Measurements from ENCODE around the gene ZNF668.
"Not testable (repeated sequence)": the region's sequence is repeated elsewhere in the genome, so short reads cannot be mapped to it uniquely, and the experiment has no call there.

ZNF668 gene

GRCh38 chr16:31050280-31051030, 23.6 kb downstream of the ZNF668 start:
- DNase-seq = no peak

GRCh38 chr16:31043898-31044481, 30.1 kb downstream of the ZNF668 start:
- no peak for DNase-seq

GRCh38 chr16:31043352-31043751, 30.7 kb downstream of the ZNF668 start:
- DNase-seq = no peak

GRCh38 chr16:31042866-31043265, 31.2 kb downstream of the ZNF668 start:
- DNase-seq = no peak

- DNase-seq = no peak
Measured at GRCh38 chr16:31038993-31039392, 35.0 kb downstream of the ZNF668 start.

- DNase-seq = no peak
Measured at GRCh38 chr16:31036691-31037090, 37.3 kb downstream of the ZNF668 start.

- DNase-seq = peak; percentile 37 to 79
Measured at GRCh38 chr16:31033709-31034492, 40.1 kb downstream of the ZNF668 start.

GRCh38 chr16:31032736-31033708, 41.0 kb downstream of the ZNF668 start, which contains the start of gene STX4:
TSS of gene STX4 (plus strand) at chr16:31033558. CDS start at chr16:31033806, 248 bp downstream.
- peak; percentile 90 to 93 for DNase-seq

- no peak for DNase-seq
Measured at GRCh38 chr16:31031276-31031675, 42.8 kb downstream of the ZNF668 start.

- no peak for DNase-seq
Measured at GRCh38 chr16:31029272-31029671, 44.8 kb downstream of the ZNF668 start.

GRCh38 chr16:31025339-31025738, 48.7 kb downstream of the ZNF668 start:
- no peak for DNase-seq

- no peak for DNase-seq
Measured at GRCh38 chr16:31023627-31024226, 50.3 kb downstream of the ZNF668 start.

GRCh38 chr16:31023252-31023602, 50.8 kb downstream of the ZNF668 start:
- no peak for DNase-seq

GRCh38 chr16:31022544-31023251, 51.3 kb downstream of the ZNF668 start:
- no peak for DNase-seq

GRCh38 chr16:31020536-31020935, 53.5 kb downstream of the ZNF668 start:
- no peak for DNase-seq

- not testable (repeated sequence) for DNase-seq
Measured at GRCh38 chr16:31017756-31018155, 56.3 kb downstream of the ZNF668 start.

- no peak for DNase-seq
Measured at GRCh38 chr16:31016018-31016417, 58.0 kb downstream of the ZNF668 start.

GRCh38 chr16:31013292-31013691, 60.7 kb downstream of the ZNF668 start:
- not testable (repeated sequence) for DNase-seq

GRCh38 chr16:31011815-31012214, 62.2 kb downstream of the ZNF668 start:
- not testable (repeated sequence) for DNase-seq

Data from SW 1271 (cell line).